ENCODE measurements around the gene PGBD5. TPM values are rescaled to one million over a fixed set of nuclear protein-coding genes. Genes with fewer than 3 reads are reported as not detected.

The PGBD5 gene
- total and polyA plus RNA-seq, 9 of the 15 experiments (the other 6 are each of a cell fraction or from before 2014, with no cell fraction given): under 0.01 to 0.40 (median 0.10) TPM; not detected in 3

GRCh38 chr1:230310381-230311163, 115.6 kb downstream of the PGBD5 start (continued):
- TF ChIP-seq THAP12 (CRISPR knock-in tag; IDR thresholded peaks at IDR 0.05) (no peak), MCM3 (IDR thresholded peaks at IDR 0.05) (no peak), CXXC5 (CRISPR knock-in tag; IDR thresholded peaks at IDR 0.05) (peak; percentile 28; the same call in 1 of the 2 replicates), BCL6 (CRISPR knock-in tag; IDR thresholded peaks at IDR 0.05) (no peak), ZNF384 (IDR thresholded peaks at IDR 0.05; ENCODE audit: low read depth, low read length) (peak; percentile 22; the same call in 1 of the 2 replicates), ZFX (CRISPR knock-in tag; IDR thresholded peaks at IDR 0.05) (no peak), DEAF1 (CRISPR knock-in tag; IDR thresholded peaks at IDR 0.05) (peak; percentile 97), ZSCAN32 (CRISPR knock-in tag; IDR thresholded peaks at IDR 0.05) (0 out of 2 replicates have a peak, but pooled peaks have one; percentile 36), CTCF (IDR thresholded peaks at IDR 0.05 in 2 of 3, conservative IDR thresholded peaks at IDR 0.05 in 1 of 3; ENCODE audit: insufficient read depth in 2 of 3, low read depth in 1 of 3, low read length in 3 of 3) (peak; percentile 87 to 97 (median 95)), ARNT (IDR thresholded peaks at IDR 0.05) (no peak), ZNF165 (CRISPR knock-in tag; IDR thresholded peaks at IDR 0.05; ENCODE audit: borderline replicate concordance) (0 out of 2 replicates have a peak, but pooled peaks have one; percentile 37), USF2 (CRISPR knock-in tag; IDR thresholded peaks at IDR 0.05) (no peak), NR3C1 (CRISPR knock-in tag; IDR thresholded peaks at IDR 0.05) (no peak), SMARCA4 (IDR thresholded peaks at IDR 0.05) (no peak), JUND (IDR thresholded peaks at IDR 0.05; ENCODE audit: borderline replicate concordance, low read depth, low read length) (peak; percentile 12; the same call in 1 of the 2 replicates), JUND (tag; IDR thresholded peaks at IDR 0.05; ENCODE audit: borderline replicate concordance, low read depth, low read length) (no peak; the same call in 2 of the 3 replicates), PREB (CRISPR knock-in tag; IDR thresholded peaks at IDR 0.05) (no peak)
- TF ChIP-seq, protein P1, sequence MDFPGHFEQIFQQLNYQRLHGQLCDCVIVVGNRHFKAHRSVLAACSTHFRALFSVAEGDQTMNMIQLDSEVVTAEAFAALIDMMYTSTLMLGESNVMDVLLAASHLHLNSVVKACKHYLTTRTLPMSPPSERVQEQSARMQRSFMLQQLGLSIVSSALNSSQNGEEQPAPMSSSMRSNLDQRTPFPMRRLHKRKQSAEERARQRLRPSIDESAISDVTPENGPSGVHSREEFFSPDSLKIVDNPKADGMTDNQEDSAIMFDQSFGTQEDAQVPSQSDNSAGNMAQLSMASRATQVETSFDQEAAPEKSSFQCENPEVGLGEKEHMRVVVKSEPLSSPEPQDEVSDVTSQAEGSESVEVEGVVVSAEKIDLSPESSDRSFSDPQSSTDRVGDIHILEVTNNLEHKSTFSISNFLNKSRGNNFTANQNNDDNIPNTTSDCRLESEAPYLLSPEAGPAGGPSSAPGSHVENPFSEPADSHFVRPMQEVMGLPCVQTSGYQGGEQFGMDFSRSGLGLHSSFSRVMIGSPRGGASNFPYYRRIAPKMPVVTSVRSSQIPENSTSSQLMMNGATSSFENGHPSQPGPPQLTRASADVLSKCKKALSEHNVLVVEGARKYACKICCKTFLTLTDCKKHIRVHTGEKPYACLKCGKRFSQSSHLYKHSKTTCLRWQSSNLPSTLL (IDR thresholded peaks at IDR 0.05): no peak

Measured in K562 (cell line).